ENCODE data around the gene NEUROD2.

NEUROD2 gene

GRCh38 chr17:39568702-39569101, 39.0 kb downstream of the NEUROD2 start:
- TF ChIP-seq SP7 (tag by site-specific recombination; IDR thresholded peaks at IDR 0.05) = no peak
- TF ChIP-seq ATF2 (tag by site-specific recombination; IDR thresholded peaks at IDR 0.05; ENCODE audit: low read depth) = no peak
- TF ChIP-seq ZBTB1 (tag by site-specific recombination; IDR thresholded peaks at IDR 0.05) = no peak
- TF ChIP-seq, protein P1, sequence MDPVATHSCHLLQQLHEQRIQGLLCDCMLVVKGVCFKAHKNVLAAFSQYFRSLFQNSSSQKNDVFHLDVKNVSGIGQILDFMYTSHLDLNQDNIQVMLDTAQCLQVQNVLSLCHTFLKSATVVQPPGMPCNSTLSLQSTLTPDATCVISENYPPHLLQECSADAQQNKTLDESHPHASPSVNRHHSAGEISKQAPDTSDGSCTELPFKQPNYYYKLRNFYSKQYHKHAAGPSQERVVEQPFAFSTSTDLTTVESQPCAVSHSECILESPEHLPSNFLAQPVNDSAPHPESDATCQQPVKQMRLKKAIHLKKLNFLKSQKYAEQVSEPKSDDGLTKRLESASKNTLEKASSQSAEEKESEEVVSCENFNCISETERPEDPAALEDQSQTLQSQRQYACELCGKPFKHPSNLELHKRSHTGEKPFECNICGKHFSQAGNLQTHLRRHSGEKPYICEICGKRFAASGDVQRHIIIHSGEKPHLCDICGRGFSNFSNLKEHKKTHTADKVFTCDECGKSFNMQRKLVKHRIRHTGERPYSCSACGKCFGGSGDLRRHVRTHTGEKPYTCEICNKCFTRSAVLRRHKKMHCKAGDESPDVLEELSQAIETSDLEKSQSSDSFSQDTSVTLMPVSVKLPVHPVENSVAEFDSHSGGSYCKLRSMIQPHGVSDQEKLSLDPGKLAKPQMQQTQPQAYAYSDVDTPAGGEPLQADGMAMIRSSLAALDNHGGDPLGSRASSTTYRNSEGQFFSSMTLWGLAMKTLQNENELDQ (tag by site-specific recombination; IDR thresholded peaks at IDR 0.05; ENCODE audit: low read depth) = no peak
- TF ChIP-seq BCL6B (tag by site-specific recombination; IDR thresholded peaks at IDR 0.05) = no peak
- TF ChIP-seq ZNF23 (tag by site-specific recombination; IDR thresholded peaks at IDR 0.05; ENCODE audit: borderline replicate concordance) = no peak
- ChIA-PET POLR2A (no interaction called here), CTCF (interaction anchor here (0.8 to 5.1 kb wide), 7 partner anchors 15 to 333 kb away, joined by 3 to 23 read pairs (median 4); no protein-coding TSS in a partner anchor)
- Histone ChIP-seq H3K9me3 (ENCODE audit: control insufficient read depth, insufficient read depth, low read depth, low read length) (no peaks in the 10 kb centered on the region), H3K4me1 (ENCODE audit: control insufficient read depth, insufficient read depth, low read length) (no peaks in the 10 kb centered on the region), H3K27ac (ENCODE audit: extremely low read depth, low read depth, low read length) (no peak overlapping the region), H3K36me3 (ENCODE audit: control insufficient read depth in 2 of 2, insufficient read depth in 1 of 2, low read length in 2 of 2) (peaks cover 0 to 55% of the 10 kb centered on the region in 2 experiments; a peak in 1 of 3 replicates), H3K4me3 (ENCODE audit: low read depth, low read length) (no peak overlapping the region)

DNA sequence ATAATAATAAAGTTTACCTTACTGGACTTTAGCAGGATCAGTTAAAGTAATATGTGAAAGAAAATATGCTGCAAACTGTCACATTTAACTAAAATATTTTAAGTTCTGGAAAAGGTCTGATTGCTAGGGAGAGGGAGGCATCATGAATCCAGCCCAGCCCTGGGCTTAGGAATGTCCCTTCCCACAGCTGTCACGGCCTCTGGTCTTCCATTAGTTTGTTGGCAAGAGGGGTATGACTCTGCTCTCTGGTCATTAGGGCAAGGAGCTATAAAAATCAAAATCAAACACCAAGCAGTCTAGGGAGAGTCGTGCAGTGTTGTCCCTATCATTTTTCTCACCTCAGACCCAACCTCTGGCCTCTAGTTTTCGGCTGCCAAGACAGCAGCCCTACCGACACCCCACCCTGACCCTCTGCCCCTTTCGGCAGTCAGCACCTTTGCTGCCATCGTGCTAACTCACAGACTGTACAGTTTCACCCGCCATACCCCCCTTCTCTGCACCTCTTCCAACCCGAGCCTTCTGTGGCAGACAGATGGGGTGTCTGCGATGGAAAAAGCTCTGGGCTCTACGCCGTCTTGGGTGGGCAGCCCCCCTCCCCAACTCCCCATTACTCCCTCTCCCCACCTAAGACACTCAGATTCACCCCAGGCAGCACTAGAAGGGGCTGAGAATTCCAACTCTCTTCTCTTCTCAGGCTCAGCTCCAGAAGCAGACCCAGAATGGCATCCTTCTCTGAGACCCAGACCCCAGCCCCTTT, 41.4 kb downstream of the NEUROD2 start:
- CTCF ChIA-PET = interaction anchor here (0.7 to 5.1 kb wide), 4 partner anchors 17 to 129 kb away, joined by 3 to 23 read pairs (median 4); no protein-coding TSS in a partner anchor

DNA sequence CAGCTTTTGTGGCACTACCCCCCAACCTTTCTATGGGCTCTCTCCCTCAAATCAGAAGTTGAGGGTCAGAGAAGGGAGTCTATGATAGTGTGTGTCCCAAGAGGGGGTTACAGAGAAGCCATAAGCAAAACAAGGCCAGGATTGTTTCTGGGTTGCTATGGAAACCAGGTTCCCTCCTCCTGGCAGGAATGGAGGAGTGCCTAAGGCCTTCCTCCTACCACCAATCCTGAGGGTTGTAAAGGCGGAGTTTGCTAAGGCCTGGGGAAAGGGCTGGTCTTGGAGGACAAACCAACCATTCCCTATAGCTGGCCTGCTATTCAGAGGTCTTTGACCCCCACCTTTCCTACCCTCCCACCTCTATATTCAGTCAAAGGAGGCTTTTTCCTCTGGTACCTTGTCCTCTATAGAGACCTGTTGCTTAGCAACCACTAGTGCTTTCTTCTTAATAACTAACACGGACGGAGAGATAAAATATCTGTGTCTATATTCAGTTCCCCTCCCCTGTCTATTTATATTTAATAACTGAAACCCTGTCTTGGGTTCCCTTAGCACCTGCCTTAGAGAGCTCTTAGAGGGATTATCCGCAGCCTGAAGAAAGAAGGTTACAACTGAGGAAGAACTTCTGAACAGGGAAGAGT, 43.4 kb downstream of the NEUROD2 start:
- peaks cover 5 to 49% of the 10 kb centered on the region in 2 experiments for H3K36me3 ChIP-seq (ENCODE audit: control insufficient read depth in 2 of 2, insufficient read depth in 1 of 2, low read length in 2 of 2)
- CTCF ChIA-PET = interaction anchor here (0.8 to 5.1 kb wide), 3 partner anchors 17 to 59 kb away, joined by 5 to 23 read pairs (median 12); no protein-coding TSS in a partner anchor
- H3K4me3 ChIP-seq (ENCODE audit: low read depth, low read length) = no peak overlapping the region
- POLR2A ChIA-PET = interaction anchor here (0.6 to 1.3 kb wide), 2 partner anchors 67 to 527 kb away, joined by 3 to 5 read pairs; no protein-coding TSS in a partner anchor
- TF ChIP-seq ZFP3 (tag by site-specific recombination; IDR thresholded peaks at IDR 0.05; ENCODE audit: low read depth) = no peak
- TF ChIP-seq SCRT2 (tag by site-specific recombination; IDR thresholded peaks at IDR 0.05) = peak; percentile 75
- TF ChIP-seq ZNF785 (tag by site-specific recombination; IDR thresholded peaks at IDR 0.05) = no peak
- TF ChIP-seq REPIN1 (tag by site-specific recombination; IDR thresholded peaks at IDR 0.05; ENCODE audit: low read depth) = no peak
- H3K4me1 ChIP-seq (ENCODE audit: control insufficient read depth, insufficient read depth, low read length) = no peaks in the 10 kb centered on the region
- H3K9me3 ChIP-seq (ENCODE audit: control insufficient read depth, insufficient read depth, low read depth, low read length) = no peaks in the 10 kb centered on the region
- no peak overlapping the region for H3K27ac ChIP-seq (ENCODE audit: extremely low read depth, low read depth, low read length)

More for the DNA sequence above, 41.4 kb downstream of the NEUROD2 start:
- no peak for TF ChIP-seq ZFP69B (tag by site-specific recombination; IDR thresholded peaks at IDR 0.05)
- POLR2A ChIA-PET = no interaction called here
- Histone ChIP-seq H3K36me3 (ENCODE audit: control insufficient read depth in 2 of 2, insufficient read depth in 1 of 2, low read length in 2 of 2) (peaks cover 0 to 58% of the 10 kb centered on the region in 2 experiments; a peak in 1 of 3 replicates), H3K4me3 (ENCODE audit: low read depth, low read length) (no peak overlapping the region), H3K4me1 (ENCODE audit: control insufficient read depth, insufficient read depth, low read length) (no peaks in the 10 kb centered on the region), H3K9me3 (ENCODE audit: control insufficient read depth, insufficient read depth, low read depth, low read length) (no peaks in the 10 kb centered on the region), H3K27ac (ENCODE audit: extremely low read depth, low read depth, low read length) (no peak overlapping the region)

All from HEK293 (cell line).